HL-60 (cell line): Measurements from ENCODE around the gene OPN1MW.
"Not testable (repeated sequence)": the region's sequence is repeated elsewhere in the genome, so short reads cannot be mapped to it uniquely, and the experiment has no call there.

ENCODE experiments used
- CTCF ChIP-seq: IDR thresholded peaks from one replicate; pipeline ENCODE4 v1.5.1; 2011; ENCODE audit warnings: low read length, control low read depth, inconsistent platforms; ENCODE audit not compliant: insufficient read depth
- GABPA ChIP-seq: IDR thresholded peaks from 2 replicates; pipeline ENCODE4 v1.6.1; 2012; ENCODE audit warnings: low read depth
- POLR2AphosphoS5 ChIP-seq: IDR thresholded peaks from 2 replicates; pipeline ENCODE4 v1.6.1; 2012; ENCODE audit warnings: low read depth
- REST ChIP-seq: IDR thresholded peaks from 2 replicates; pipeline ENCODE4 v1.6.1; 2012; ENCODE audit warnings: low read depth; ENCODE audit not compliant: insufficient replicate concordance

GRCh38 chrX:154196466-154196865 lies 14.1 kb downstream of the OPN1MW start:
- not testable (repeated sequence) for TF ChIP-seq CTCF, POLR2AphosphoS5, REST, GABPA
